ENCODE data around the gene GMDS. TPM values are rescaled to one million over a fixed set of nuclear protein-coding genes. Genes with fewer than 3 reads are reported as not detected.

The GMDS gene
- total RNA-seq, 1 donor, result 23.2 TPM

DNA sequence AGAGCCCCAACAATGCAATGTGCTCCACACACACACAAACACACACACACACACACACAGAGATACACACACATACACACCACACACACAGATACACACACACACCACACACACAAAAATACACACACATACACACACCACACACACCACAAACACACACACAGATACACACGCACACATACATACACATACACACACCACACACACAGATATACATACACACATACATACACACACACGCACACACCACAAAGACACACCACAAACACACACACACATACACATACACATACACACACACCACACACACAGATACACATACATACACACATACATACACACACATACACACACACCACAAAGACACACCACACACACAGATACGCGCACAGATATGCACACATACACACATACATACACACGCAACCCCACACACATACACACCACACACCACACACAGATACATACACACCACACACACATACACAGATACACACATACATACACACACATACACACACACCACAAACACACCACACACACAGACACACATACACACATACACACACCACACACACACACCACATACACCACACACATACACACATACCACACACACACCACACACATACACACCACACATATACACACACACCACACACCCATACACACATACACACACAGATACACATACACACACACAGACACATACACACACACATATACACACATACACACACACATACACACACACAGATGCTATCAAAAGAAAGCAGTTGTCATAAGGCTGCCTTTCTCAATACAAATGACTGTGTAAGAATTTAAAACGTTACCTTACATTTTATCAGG, 507.7 kb downstream of the GMDS start:
- Histone ChIP-seq H4K20me1 (ENCODE audit: insufficient read depth, low read length) (no peaks in the 10 kb centered on the region), H3K79me2 (ENCODE audit: insufficient read depth, low read length) (no peaks in the 10 kb centered on the region), H2AFZ (ENCODE audit: low read length) (no peak overlapping the region), H3K4me2 (ENCODE audit: insufficient read depth, low read length) (no peak overlapping the region), H3K4me1 (ENCODE audit: insufficient read depth, low read length) (no peaks in the 10 kb centered on the region), H3K27ac (ENCODE audit: low read depth, low read length) (no peak overlapping the region), H3K36me3 (ENCODE audit: insufficient read depth, low read length) (no peaks in the 10 kb centered on the region), H3K9me3 (ENCODE audit: low read depth, low read length) (no peaks in the 10 kb centered on the region), H3K27me3 (ENCODE audit: insufficient read depth, low read length) (no peaks in the 10 kb centered on the region), H3K4me3 (ENCODE audit: insufficient read depth, low read length) (no peak overlapping the region)
- DNase-seq (ENCODE audit: insufficient read length, low spot score, missing footprints), result no peak
- TF ChIP-seq, protein P1, sequence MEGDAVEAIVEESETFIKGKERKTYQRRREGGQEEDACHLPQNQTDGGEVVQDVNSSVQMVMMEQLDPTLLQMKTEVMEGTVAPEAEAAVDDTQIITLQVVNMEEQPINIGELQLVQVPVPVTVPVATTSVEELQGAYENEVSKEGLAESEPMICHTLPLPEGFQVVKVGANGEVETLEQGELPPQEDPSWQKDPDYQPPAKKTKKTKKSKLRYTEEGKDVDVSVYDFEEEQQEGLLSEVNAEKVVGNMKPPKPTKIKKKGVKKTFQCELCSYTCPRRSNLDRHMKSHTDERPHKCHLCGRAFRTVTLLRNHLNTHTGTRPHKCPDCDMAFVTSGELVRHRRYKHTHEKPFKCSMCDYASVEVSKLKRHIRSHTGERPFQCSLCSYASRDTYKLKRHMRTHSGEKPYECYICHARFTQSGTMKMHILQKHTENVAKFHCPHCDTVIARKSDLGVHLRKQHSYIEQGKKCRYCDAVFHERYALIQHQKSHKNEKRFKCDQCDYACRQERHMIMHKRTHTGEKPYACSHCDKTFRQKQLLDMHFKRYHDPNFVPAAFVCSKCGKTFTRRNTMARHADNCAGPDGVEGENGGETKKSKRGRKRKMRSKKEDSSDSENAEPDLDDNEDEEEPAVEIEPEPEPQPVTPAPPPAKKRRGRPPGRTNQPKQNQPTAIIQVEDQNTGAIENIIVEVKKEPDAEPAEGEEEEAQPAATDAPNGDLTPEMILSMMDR (IDR thresholded peaks at IDR 0.05; ENCODE audit: extremely low read depth, low read depth, low read length), result no peak

DNA sequence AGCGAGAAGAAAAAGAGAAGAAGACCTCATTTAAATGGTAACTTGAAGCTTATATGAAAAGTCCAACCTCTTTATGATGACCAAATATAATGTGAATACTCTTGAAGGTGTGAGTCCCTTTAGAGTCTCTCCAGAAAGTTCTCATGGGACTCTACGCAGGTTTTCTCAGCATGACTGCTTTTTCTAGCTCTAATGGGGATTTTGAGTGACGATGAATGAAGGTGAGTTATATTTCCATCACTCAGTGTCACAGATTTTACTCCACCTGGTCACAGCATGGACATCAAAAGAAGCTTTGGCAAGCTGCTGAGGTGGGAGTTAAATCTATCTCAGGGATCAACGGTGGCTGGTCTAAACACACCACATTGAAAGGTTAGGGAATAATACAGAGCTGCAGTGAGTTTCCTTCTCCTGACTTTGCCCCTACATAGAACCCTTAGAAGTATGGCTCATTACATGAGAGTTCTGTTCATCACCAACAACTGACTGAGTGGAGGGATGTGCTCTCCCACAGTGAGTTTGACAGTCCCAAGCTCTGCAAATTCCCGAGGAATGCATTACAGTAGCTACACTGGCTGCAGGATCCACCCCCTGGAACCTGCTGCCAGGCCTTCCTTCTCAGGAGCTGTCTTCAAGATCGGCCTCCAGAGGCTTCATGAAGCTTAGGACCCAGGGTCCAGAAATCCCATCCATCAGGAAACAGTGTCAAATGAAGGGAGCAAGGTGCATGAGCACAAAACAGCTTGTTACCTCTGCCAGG, 508.9 kb downstream of the GMDS start:
- TF ChIP-seq, protein P1 (IDR thresholded peaks at IDR 0.05; ENCODE audit: extremely low read depth, low read depth, low read length), result no peak
- Histone ChIP-seq H3K79me2 (ENCODE audit: insufficient read depth, low read length) (no peaks in the 10 kb centered on the region), H3K27me3 (ENCODE audit: insufficient read depth, low read length) (no peaks in the 10 kb centered on the region), H3K9me3 (ENCODE audit: low read depth, low read length) (no peaks in the 10 kb centered on the region), H2AFZ (ENCODE audit: low read length) (no peak overlapping the region), H3K4me2 (ENCODE audit: insufficient read depth, low read length) (no peak overlapping the region), H4K20me1 (ENCODE audit: insufficient read depth, low read length) (no peaks in the 10 kb centered on the region), H3K27ac (ENCODE audit: low read depth, low read length) (no peak overlapping the region), H3K4me1 (ENCODE audit: insufficient read depth, low read length) (no peaks in the 10 kb centered on the region), H3K36me3 (ENCODE audit: insufficient read depth, low read length) (no peaks in the 10 kb centered on the region), H3K4me3 (ENCODE audit: insufficient read depth, low read length) (no peak overlapping the region)
- DNase-seq (ENCODE audit: insufficient read length, low spot score, missing footprints), result peak; percentile 58

DNA sequence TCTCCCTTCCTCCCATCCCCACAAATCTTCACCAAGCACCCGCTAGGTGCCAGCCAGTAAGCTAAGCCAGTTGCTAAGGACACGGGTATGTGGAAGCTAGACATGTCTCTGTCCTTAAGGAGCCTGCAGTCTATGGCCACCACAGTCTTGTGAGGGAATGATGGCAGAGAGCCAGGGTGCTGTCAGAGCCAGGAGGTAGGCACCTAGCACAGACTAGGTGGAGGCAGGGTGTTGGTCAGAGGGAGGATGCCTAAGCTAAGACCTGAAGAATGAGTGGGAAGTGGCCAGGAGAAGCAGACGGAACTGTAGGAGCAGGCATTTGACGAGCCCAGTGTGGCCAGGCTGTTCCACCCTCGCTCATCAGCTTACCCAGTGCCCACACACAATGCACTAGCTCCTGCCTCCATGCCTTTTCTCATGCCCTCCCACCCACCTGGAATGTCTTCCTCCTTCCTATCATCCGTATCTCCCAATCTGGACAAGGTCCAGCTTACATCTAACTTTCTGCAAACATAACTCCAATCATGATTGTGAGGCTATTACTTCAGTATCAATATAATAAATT, 510.1 kb downstream of the GMDS start:
- Histone ChIP-seq H3K4me2 (ENCODE audit: insufficient read depth, low read length) (no peak overlapping the region), H3K27ac (ENCODE audit: low read depth, low read length) (no peak overlapping the region), H3K36me3 (ENCODE audit: insufficient read depth, low read length) (no peaks in the 10 kb centered on the region), H3K4me3 (ENCODE audit: insufficient read depth, low read length) (no peak overlapping the region), H2AFZ (ENCODE audit: low read length) (no peak overlapping the region), H3K79me2 (ENCODE audit: insufficient read depth, low read length) (no peaks in the 10 kb centered on the region), H3K4me1 (ENCODE audit: insufficient read depth, low read length) (no peaks in the 10 kb centered on the region), H3K9me3 (ENCODE audit: low read depth, low read length) (no peaks in the 10 kb centered on the region), H4K20me1 (ENCODE audit: insufficient read depth, low read length) (no peaks in the 10 kb centered on the region), H3K27me3 (ENCODE audit: insufficient read depth, low read length) (no peaks in the 10 kb centered on the region)
- peak; percentile 37 for DNase-seq (ENCODE audit: insufficient read length, low spot score, missing footprints)
- TF ChIP-seq, protein P1 (IDR thresholded peaks at IDR 0.05; ENCODE audit: extremely low read depth, low read depth, low read length), result no peak

DNA sequence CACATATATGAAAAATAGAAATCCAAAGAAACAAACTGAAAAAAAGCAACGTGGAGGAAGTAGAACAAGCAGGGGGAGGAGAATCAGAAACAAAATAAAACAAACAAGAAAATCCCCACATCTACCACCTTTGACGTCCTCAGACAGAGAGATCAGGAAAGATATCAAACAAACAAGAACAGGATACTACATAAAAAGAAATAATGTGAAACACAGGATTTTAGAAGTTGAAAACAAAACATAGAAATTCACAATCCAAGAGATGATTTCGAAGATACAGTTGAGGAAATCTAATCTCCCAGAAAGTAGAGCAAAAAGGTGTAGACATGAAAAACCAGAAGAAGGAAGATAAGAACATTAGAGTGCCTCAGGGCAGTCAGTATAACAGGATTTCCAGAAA, 514.5 kb downstream of the GMDS start:
- Histone ChIP-seq H2AFZ (ENCODE audit: low read length) (no peak overlapping the region), H3K9me3 (ENCODE audit: low read depth, low read length) (no peaks in the 10 kb centered on the region), H3K36me3 (ENCODE audit: insufficient read depth, low read length) (no peaks in the 10 kb centered on the region), H3K79me2 (ENCODE audit: insufficient read depth, low read length) (no peaks in the 10 kb centered on the region), H3K4me2 (ENCODE audit: insufficient read depth, low read length) (no peak overlapping the region), H3K4me1 (ENCODE audit: insufficient read depth, low read length) (no peaks in the 10 kb centered on the region), H3K27ac (ENCODE audit: low read depth, low read length) (no peak overlapping the region), H4K20me1 (ENCODE audit: insufficient read depth, low read length) (no peaks in the 10 kb centered on the region), H3K4me3 (ENCODE audit: insufficient read depth, low read length) (no peak overlapping the region), H3K27me3 (ENCODE audit: insufficient read depth, low read length) (no peaks in the 10 kb centered on the region)
- DNase-seq (ENCODE audit: insufficient read length, low spot score, missing footprints), result no peak
- TF ChIP-seq, protein P1 (IDR thresholded peaks at IDR 0.05; ENCODE audit: extremely low read depth, low read depth, low read length), result no peak
